ENCODE data around the gene TMC8.
"Not testable (repeated sequence)": the region's sequence is repeated elsewhere in the genome, so short reads cannot be mapped to it uniquely, and the experiment has no call there.

The TMC8 gene, protein sequence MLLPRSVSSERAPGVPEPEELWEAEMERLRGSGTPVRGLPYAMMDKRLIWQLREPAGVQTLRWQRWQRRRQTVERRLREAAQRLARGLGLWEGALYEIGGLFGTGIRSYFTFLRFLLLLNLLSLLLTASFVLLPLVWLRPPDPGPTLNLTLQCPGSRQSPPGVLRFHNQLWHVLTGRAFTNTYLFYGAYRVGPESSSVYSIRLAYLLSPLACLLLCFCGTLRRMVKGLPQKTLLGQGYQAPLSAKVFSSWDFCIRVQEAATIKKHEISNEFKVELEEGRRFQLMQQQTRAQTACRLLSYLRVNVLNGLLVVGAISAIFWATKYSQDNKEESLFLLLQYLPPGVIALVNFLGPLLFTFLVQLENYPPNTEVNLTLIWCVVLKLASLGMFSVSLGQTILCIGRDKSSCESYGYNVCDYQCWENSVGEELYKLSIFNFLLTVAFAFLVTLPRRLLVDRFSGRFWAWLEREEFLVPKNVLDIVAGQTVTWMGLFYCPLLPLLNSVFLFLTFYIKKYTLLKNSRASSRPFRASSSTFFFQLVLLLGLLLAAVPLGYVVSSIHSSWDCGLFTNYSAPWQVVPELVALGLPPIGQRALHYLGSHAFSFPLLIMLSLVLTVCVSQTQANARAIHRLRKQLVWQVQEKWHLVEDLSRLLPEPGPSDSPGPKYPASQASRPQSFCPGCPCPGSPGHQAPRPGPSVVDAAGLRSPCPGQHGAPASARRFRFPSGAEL

GRCh38 chr17:78130437-78131101, at the start of gene TMC8:
Gene TMC8, plus strand, starts transcription at chr17:78130771. Its CDS starts 818 bp downstream, at chr17:78131589.
- peak in 1 of 2 experiments; percentile 66 for DNase-seq (ENCODE audit: low read depth in 2 of 2)

GRCh38 chr17:78081551-78081950, 49.0 kb upstream of the TMC8 start:
- DNase-seq (ENCODE audit: low read depth in 2 of 2): no peak

GRCh38 chr17:78082355-78082872, 48.2 kb upstream of the TMC8 start:
- DNase-seq (ENCODE audit: low read depth in 2 of 2): not testable (repeated sequence)

GRCh38 chr17:78082988-78083387, 47.6 kb upstream of the TMC8 start:
- no peak for DNase-seq (ENCODE audit: low read depth in 2 of 2)

DNA sequence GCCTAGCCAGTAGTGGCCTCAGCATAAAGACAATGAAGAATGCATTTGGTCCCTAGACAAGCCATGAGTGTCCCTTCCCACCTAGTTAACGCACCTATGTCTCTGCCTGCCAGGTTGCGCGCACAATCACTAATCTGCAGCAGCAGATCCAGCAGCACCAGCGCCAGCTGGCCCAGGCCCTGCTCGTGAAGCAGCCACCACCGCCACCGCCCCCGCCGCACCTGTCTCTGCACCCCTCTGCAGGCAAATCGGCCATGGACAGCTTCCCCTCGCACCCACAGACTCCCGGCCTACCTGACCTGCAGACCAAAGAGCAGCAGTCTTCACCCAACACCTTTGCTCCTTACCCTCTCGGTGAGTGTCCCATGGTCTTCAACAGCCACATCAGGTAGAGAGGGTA, 43.8 kb upstream of the TMC8 start:
- DNase-seq (ENCODE audit: low read depth in 2 of 2): no peak

DNA sequence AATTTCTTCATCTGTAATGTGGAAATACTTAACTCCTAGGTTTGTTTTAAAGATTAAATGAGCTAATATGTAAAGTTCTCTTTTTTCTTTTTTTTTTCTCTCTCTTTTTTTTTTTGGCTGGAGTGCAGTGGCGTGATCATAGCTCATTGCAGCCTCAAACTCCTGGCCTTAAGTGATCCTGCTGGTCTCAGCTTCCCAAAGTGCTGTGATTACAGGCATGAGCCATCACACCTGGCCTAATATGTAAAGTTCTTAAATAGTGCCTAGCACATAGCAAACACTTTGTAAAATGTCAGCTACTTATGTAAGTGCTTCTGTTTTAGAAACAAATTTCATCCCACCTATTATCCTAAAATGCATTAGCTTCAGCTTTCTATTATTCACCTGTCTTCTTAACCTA, 42.0 kb upstream of the TMC8 start:
- no peak for DNase-seq (ENCODE audit: low read depth in 2 of 2)

- DNase-seq (ENCODE audit: low read depth in 2 of 2): no peak
Measured at GRCh38 chr17:78089576-78090281, 40.8 kb upstream of the TMC8 start.

DNA sequence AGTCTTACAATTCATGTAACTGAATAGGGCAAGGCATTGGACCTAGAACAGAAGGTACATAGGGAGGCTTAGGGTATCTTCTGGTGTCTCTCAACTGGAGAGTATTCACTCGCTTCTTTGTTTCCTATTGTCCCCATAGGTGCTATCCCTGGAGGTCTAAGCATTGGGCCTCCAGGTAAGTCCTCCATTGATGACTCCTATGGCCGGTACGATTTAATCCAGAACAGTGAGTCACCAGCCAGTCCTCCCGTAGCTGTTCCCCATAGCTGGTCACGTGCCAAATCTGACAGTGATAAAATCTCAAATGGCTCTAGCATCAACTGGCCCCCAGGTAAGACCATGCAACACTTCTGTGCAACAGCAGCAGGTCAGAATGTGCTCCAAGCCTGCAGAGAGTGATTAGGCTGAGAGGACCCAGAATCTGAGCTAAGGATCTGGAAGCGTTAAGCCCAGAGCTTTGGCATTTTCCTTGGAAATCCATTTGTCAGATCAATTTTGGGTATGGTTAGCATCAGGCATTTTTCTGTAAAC, 37.7 kb upstream of the TMC8 start:
- no peak for DNase-seq (ENCODE audit: low read depth in 2 of 2)

GRCh38 chr17:78095035-78095434, 35.5 kb upstream of the TMC8 start:
- no peak for DNase-seq (ENCODE audit: low read depth in 2 of 2)

GRCh38 chr17:78096093-78096492, 34.5 kb upstream of the TMC8 start:
- DNase-seq (ENCODE audit: low read depth in 2 of 2): no peak

DNA sequence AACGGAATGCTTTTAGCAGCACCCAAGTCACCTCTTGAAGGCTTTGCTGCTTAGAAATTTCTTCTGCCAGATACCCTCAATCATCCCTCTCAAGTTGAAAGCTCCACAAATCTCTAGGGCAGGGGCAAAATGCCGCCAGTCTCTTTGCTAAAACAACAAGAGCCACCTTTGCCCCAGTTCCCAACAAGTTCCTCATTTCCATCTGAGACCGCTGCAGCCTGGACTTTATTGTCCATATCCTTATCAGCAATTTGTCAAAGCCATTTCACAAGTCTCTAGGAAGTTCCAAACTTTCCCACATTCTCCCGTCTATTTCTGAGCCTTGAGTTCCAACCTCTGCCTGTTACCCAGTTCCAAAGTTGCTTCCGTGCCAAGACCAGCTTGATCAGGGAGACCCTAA, 29.5 kb upstream of the TMC8 start:
- DNase-seq (ENCODE audit: low read depth in 2 of 2): no peak

- DNase-seq (ENCODE audit: low read depth in 2 of 2): no peak
Measured at GRCh38 chr17:78101542-78101941, 29.0 kb upstream of the TMC8 start.

DNA sequence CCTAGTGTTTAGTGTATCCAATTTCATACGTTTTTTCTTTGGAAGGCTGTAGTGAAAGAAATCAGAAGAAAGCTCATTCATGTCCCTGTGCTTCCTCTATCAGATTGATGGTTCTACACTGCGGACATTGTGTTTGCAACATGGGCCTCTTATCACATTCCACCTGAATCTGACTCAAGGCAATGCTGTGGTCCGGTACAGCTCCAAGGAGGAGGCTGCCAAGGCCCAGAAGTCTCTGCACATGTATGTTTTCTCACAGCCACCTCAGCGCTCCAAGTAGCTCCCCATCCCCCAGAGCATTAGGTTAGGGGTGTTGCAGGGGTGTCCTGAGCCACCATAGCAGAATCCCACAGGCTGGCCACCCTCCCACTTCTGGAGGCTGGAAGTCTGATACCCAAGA, 27.3 kb upstream of the TMC8 start:
- DNase-seq (ENCODE audit: low read depth in 2 of 2): no peak

DNA sequence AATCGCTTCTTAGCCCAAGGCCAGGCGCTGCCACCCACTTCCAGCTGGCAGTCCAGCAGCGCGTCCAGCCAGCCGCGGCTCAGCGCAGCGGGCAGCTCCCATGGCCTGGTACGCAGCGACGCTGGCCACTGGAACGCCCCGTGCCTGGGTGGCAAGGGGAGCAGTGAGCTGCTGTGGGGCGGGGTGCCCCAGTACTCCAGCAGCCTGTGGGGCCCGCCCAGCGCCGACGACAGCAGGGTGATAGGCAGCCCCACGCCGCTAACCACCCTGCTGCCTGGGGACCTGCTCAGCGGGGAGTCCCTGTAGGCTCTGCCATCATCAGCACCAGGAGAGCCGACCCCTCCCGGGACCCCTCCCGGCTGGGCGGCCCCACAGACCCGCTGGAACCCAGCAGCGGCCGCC, 26.0 kb upstream of the TMC8 start:
- DNase-seq (ENCODE audit: low read depth in 2 of 2): no peak

DNA sequence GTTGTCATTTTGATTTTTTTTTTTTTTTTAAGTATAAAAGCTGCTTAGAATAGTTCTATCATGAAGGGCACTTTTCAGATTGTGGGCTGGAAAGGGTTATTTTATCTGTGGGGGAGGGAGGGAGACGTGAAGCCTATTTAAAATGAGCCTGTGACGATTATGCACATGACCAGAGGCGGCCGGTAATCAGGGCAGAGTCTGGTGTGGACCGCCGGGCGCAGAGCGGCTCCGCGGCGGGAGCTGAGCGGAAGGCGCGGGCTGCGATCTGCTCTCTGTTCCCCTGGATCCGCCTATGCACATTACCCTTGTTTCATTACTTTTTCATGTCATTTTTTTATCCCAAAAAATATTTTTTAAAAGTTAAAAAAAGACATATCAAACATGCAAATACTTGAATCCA, 25.5 kb upstream of the TMC8 start:
- no peak for DNase-seq (ENCODE audit: low read depth in 2 of 2)

DNA sequence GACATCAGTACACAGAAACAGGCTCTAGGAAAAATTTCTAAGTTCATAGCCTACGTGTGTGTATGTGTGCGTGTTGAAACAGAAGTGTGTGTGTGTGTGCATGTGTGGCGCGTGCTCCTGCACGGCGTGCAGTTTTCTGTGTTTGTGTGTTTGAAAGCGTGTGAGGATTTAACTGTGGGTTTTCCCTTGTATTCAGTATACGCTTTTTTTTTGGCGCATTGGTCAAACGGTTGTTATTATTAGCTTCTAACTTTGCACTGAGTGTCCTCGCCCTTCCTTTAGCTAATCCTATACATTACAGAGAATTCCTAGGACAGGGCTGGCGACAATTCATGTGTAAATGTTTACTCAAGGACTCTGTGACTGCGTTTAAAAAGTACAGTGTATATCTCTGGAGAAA, 25.0 kb upstream of the TMC8 start:
- DNase-seq (ENCODE audit: low read depth in 2 of 2): no peak

DNA sequence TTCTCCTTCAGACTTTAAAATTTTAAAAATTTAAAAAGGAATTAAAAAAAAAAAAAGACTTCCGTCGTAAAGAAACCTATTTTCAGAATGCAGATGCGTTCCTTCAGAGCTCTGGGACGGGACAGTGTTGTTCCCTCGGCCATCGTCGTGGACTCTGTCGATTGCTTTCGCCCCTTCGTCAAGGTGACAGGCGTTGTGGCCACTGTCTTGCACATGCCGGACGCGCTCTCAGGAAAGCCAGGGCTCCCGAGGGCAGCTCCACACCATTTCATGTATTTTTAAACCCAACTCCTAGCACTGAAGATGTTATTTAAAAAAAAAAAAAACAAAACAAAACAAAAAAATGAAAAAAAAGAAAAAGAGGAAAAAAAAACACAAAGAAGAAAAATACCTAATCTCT, 24.4 kb upstream of the TMC8 start:
- DNase-seq (ENCODE audit: low read depth in 2 of 2): no peak

- no peak for DNase-seq (ENCODE audit: low read depth in 2 of 2)
Measured at GRCh38 chr17:78107457-78107856, 23.1 kb upstream of the TMC8 start.

DNA sequence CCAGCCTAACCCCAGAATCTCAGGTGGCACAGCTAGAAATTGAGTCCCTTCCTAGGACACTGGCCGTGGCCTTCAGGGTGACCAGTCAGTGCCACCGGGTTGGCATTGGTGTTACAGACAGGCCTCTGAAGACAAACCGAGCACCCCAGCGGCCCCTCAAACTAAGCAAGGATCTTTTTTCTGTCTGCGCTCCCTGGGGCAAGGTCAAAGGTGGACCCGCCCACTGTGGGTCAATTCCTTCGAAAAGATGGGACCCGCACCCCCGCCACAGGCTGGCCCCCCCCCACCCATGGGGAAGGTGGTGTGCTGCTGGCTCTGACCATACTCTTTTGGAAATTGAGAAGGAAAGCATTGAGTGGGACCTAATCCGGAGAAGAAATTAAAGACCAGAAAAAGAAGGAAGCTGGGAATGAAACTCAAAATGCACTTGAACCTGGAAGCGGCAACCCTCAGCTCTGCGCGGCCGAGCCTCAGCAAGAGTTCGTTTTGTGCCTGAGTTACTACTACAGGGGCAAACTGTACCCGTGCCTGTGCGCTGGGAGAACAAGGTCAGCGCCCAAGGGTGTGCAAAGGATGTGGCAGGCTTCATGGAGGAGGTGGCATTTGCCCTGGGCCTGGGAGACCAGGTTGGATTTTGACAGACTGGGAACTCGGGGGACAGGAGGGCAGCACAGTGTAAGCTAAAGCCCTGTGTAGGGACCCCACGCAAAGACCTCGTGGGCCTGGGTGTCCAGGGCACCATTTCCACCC, 22.4 kb upstream of the TMC8 start:
- no peak for DNase-seq (ENCODE audit: low read depth in 2 of 2)

DNA sequence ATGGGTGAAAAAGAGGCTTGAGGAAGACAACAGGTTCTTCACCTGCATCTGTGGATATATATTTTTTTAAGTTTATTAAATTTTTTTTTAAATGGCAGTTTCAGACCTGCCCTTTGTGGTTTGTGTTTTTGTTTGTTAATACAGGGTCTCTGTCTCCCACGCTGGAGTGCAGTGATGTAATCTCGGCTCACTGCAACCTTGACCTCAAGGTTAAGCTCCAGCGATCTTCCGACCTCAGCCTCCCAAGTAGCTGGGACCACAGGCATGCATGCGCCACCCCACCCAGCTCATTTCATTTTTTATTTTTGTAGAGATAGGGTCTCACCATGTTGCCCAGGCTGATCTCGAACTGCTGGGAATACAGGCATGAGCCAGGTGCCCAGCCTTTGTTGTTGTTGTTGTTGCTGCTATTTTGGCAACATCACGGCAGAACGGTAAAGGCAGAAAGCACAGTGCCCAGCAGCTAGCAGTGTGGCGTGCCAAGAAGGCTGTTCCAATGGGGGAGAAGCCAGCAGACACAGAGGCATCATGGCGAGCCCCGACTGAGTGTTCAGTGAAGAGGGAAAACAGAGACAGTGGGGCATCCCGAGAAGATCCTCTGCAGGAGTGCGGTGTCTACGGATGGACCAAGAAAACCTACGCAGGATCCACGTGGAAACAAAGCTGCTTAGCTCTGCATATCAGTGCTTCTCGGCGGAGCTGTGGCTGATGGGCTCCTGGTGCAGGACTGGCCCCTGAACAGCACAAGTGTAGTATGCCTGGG, 21.7 kb upstream of the TMC8 start:
- DNase-seq (ENCODE audit: low read depth in 2 of 2): no peak

Data from stimulated activated CD4-positive, alpha-beta T cell treated with anti-CD3 and anti-CD28 coated beads, Interleukin-12 subunit alpha, Interleukin-12 subunit beta, amount 100 ng/mL, for 24 hours (primary cell).